Astrocyte (in vitro differentiated cells and primary cell): ENCODE data around the gene ITFG1. TPM values are rescaled to one million over a fixed set of nuclear protein-coding genes. Genes with fewer than 3 reads are reported as not detected.

ENCODE experiments used
- DNase-seq: peaks from one replicate; pipeline ENCODE4 v3.0.0-alpha.2; 2010; ENCODE audit warnings: low read depth
- FAIRE-seq: peaks from 2 replicates; lab custom pipeline; 2011; peaks lifted over from hg19 to GRCh38; lab: Jason Lieb, UNC
- H2AFZ ChIP-seq: 2 replicates; pipeline ENCODE4 v1.6.0; 2012; ENCODE audit warnings: low read depth, low read length, inconsistent platforms
- H3K27ac ChIP-seq: 2 replicates; pipeline ENCODE4 v1.5.1; 2011; ENCODE audit warnings: low read depth, low read length, inconsistent platforms
- H3K27me3 ChIP-seq: 2 replicates; pipeline ENCODE4 v1.6.0; 2011; ENCODE audit warnings: low read length, inconsistent platforms; ENCODE audit not compliant: insufficient read depth
- H3K36me3 ChIP-seq: 2 replicates; pipeline ENCODE4 v1.5.1; 2011; ENCODE audit warnings: low read length, inconsistent platforms; ENCODE audit not compliant: insufficient read depth
- H3K4me1 ChIP-seq: 2 replicates; pipeline ENCODE4 v1.5.1; 2011; ENCODE audit warnings: low read length, inconsistent platforms; ENCODE audit not compliant: insufficient read depth
- H3K4me2 ChIP-seq: 2 replicates; pipeline ENCODE4 v1.6.0; 2012; ENCODE audit warnings: low read length, inconsistent platforms
- H3K4me3 ChIP-seq: 2 replicates; pipeline ENCODE4 v1.5.1; 2011; ENCODE audit warnings: low read depth, mild to moderate bottlenecking, low read length, inconsistent platforms; ENCODE audit not compliant: insufficient read depth
- H3K79me2 ChIP-seq: 2 replicates; pipeline ENCODE4 v1.6.0; 2012; ENCODE audit warnings: mild to moderate bottlenecking, low read length, inconsistent platforms; ENCODE audit not compliant: insufficient read depth
- H3K9ac ChIP-seq: 2 replicates; pipeline ENCODE4 v1.6.0; 2012; ENCODE audit warnings: mild to moderate bottlenecking, low read length, inconsistent platforms
- H3K9me3 ChIP-seq: 2 replicates; pipeline ENCODE4 v1.5.1; 2012; ENCODE audit warnings: low read depth, mild to moderate bottlenecking, low read length, inconsistent platforms; ENCODE audit not compliant: insufficient read depth
- H4K20me1 ChIP-seq: 2 replicates; pipeline ENCODE4 v1.6.0; 2012; ENCODE audit warnings: low read length, inconsistent platforms; ENCODE audit not compliant: insufficient read depth
- H3K27ac Mint-ChIP-seq: one replicate; pipeline ENCODE4 v1.8.0; 2021; ENCODE audit warnings: mild to moderate bottlenecking, mixed read lengths; ENCODE audit not compliant: unreplicated experiment
- H3K27me3 Mint-ChIP-seq: one replicate; pipeline ENCODE4 v1.8.0; 2021; ENCODE audit warnings: low read depth, mixed read lengths; ENCODE audit not compliant: unreplicated experiment
- H3K36me3 Mint-ChIP-seq: one replicate; pipeline ENCODE4 v1.8.0; 2021; ENCODE audit warnings: low read depth, mixed read lengths; ENCODE audit not compliant: unreplicated experiment
- H3K4me1 Mint-ChIP-seq: one replicate; pipeline ENCODE4 v1.8.0; 2021; ENCODE audit warnings: low read depth, mixed read lengths; ENCODE audit not compliant: unreplicated experiment
- H3K4me3 Mint-ChIP-seq: one replicate; pipeline ENCODE4 v1.8.0; 2021; ENCODE audit warnings: mild to moderate bottlenecking, moderate library complexity, mixed read lengths; ENCODE audit not compliant: unreplicated experiment
- H3K9me3 Mint-ChIP-seq: one replicate; pipeline ENCODE4 v1.8.0; 2021; ENCODE audit warnings: mild to moderate bottlenecking, mixed read lengths; ENCODE audit not compliant: unreplicated experiment
- CTCF ChIP-seq: IDR thresholded peaks from 2 replicates; pipeline ENCODE4 v1.5.1; 2011; ENCODE audit warnings: low read depth, mild to moderate bottlenecking, inconsistent platforms, low read length, moderate library complexity; ENCODE audit not compliant: insufficient read depth
- EZH2 ChIP-seq: IDR thresholded peaks from 2 replicates; pipeline ENCODE4 v1.6.1; 2012; ENCODE audit warnings: mild to moderate bottlenecking, low read length, inconsistent platforms; ENCODE audit not compliant: insufficient read depth
- total RNA-seq: library from RNA; stranded (reverse); gene quantifications from 2 replicates; pipeline ENCODE4 v1.2.1, GENCODE V29; 2021

Gene ITFG1
- total RNA-seq, 1 donor from 2014 or later, result 52.7 TPM

- Mint-ChIP-seq H3K4me1 (peaks cover 2% of the 10 kb centered on the region), H3K9me3 (peaks cover 6% of the 10 kb centered on the region), H3K27me3 (no peaks in the 10 kb centered on the region), H3K4me3 (no peak overlapping the region), H3K36me3 (peaks cover 6% of the 10 kb centered on the region), H3K27ac (no peak overlapping the region)
- Histone ChIP-seq H3K4me1 (no peaks in the 10 kb centered on the region), H3K79me2 (peaks cover 13% of the 10 kb centered on the region), H3K9ac (no peak overlapping the region), H2AFZ (no peak overlapping the region), H3K4me2 (no peak overlapping the region), H3K36me3 (no peaks in the 10 kb centered on the region), H3K27ac (no peak overlapping the region), H3K9me3 (no peaks in the 10 kb centered on the region), H3K27me3 (no peaks in the 10 kb centered on the region), H4K20me1 (peaks cover 9% of the 10 kb centered on the region), H3K4me3 (no peak overlapping the region)
- DNase-seq (no peak), FAIRE-seq (no peak)
- TF ChIP-seq CTCF, result no peak
- no peak for TF ChIP-seq EZH2
Observed at GRCh38 chr16:47492036-47492427, 31.2 kb upstream of the ITFG1 start.

GRCh38 chr16:47490471-47490870 is 29.6 kb upstream of the ITFG1 start:
- Mint-ChIP-seq H3K36me3 (peaks cover 6% of the 10 kb centered on the region), H3K4me1 (peaks cover 2% of the 10 kb centered on the region), H3K4me3 (no peak overlapping the region), H3K27me3 (no peaks in the 10 kb centered on the region), H3K9me3 (peaks cover 6% of the 10 kb centered on the region), H3K27ac (no peak overlapping the region)
- Histone ChIP-seq H2AFZ (no peak overlapping the region), H3K79me2 (peaks cover 18% of the 10 kb centered on the region), H3K4me2 (no peak overlapping the region), H3K9me3 (no peaks in the 10 kb centered on the region), H4K20me1 (no peaks in the 10 kb centered on the region), H3K27me3 (no peaks in the 10 kb centered on the region), H3K4me1 (no peaks in the 10 kb centered on the region), H3K27ac (no peak overlapping the region), H3K36me3 (no peaks in the 10 kb centered on the region), H3K4me3 (no peak overlapping the region), H3K9ac (no peak overlapping the region)
- DNase-seq (no peak), FAIRE-seq (no peak)
- TF ChIP-seq CTCF, result no peak
- TF ChIP-seq EZH2, result no peak

- Histone ChIP-seq H3K36me3 (no peaks in the 10 kb centered on the region), H3K9ac (no peak overlapping the region), H3K4me1 (no peaks in the 10 kb centered on the region), H3K4me3 (no peak overlapping the region), H3K9me3 (no peaks in the 10 kb centered on the region), H4K20me1 (no peaks in the 10 kb centered on the region), H3K27ac (no peak overlapping the region), H3K79me2 (peaks cover 18% of the 10 kb centered on the region), H3K27me3 (no peaks in the 10 kb centered on the region), H2AFZ (no peak overlapping the region), H3K4me2 (no peak overlapping the region)
- DNase-seq (no peak), FAIRE-seq (no peak)
- Mint-ChIP-seq H3K4me1 (peaks cover 2% of the 10 kb centered on the region), H3K4me3 (no peak overlapping the region), H3K27me3 (no peaks in the 10 kb centered on the region), H3K36me3 (peaks cover 6% of the 10 kb centered on the region), H3K9me3 (peaks cover 6% of the 10 kb centered on the region), H3K27ac (no peak overlapping the region)
- TF ChIP-seq CTCF, result no peak
- no peak for TF ChIP-seq EZH2
Observed at GRCh38 chr16:47488051-47488450, 27.2 kb upstream of the ITFG1 start.
